ENCODE results near the gene PPP1R3E. TPM values are rescaled to one million over a fixed set of nuclear protein-coding genes. Genes with fewer than 3 reads are reported as not detected.

Gene PPP1R3E
- total and polyA plus RNA-seq, 5 experiments from 2014 or later: 2.6 to 119 (median 3.1) TPM

- peak within 1 kb of the TSS; percentile 97 to 99 (median 99) for H3K27ac Mint-ChIP-seq
- H3K36me3 Mint-ChIP-seq: peaks cover 0 to 38% (median 4%) of the 10 kb centered on the region in 3 donors
- peak within 1 kb of the TSS; percentile 87 to 96 (median 92) for H3K4me3 Mint-ChIP-seq
- peaks cover 18 to 32% (median 30%) of the 10 kb centered on the region in 4 donors for H3K4me1 Mint-ChIP-seq
- POLR2A ChIA-PET: interaction anchor here (0.6 to 9.7 kb wide), 34 partner anchors 8 to 1884 kb away, joined by 3 to 376 read pairs (median 5); partner anchors contain the start of genes ACIN1, BCL2L2, C14orf119 and DCAF11
- ATAC-seq: peak; percentile 89
- DNase-seq: peak; percentile 91 to 99 (median 98)
- peaks cover 0 to 5% (median 0%) of the 10 kb centered on the region in 9 donors for H3K9me3 Mint-ChIP-seq
- no peaks in the 10 kb centered on the region for H3K27me3 Mint-ChIP-seq
Measured at GRCh38 chr14:23320584-23321571, 18.2 kb upstream of the PPP1R3E start, which contains the start of gene PABPN1. TSS of gene PABPN1 (plus strand) at chr14:23321457. CDS start at chr14:23321470, 13 bp downstream.

DNA sequence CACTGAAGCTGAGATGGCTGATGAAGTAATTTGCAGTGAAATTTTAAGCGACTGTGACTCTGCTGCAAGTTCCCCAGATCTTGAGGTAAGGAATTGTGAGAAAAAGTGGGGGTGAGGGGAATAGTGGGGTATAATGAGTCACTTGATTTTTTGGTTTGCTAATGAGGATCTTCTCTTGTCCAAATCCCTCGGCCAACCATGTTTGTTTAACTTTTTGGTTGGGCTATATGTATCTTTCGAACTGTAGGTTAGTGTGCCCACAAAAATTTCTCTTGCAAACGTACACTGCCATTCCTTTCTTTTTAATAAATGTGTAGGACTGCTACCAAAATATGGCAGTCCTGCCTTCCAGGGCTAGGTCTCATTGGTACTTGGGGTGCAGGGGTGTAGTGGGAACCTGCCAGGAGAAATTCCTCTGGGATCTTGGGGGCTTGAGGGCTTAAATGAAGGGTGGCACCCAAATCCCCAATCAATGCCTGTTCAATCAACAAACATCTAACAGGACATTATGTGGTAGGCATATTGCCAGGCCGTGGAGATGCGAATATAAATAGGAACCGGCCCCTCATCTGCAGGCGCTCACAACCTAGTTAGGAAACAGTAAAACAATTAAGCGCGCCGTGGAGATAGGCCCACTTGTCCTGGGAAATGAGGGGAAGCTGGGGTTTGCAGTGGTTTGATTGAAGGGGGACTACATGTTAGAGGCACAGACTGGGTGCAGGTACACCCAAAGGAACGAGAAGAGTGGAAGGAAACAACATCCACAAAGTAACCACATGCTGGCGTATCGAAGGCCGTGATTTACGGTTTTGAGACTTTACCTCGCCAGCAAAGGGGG lies 17.3 kb upstream of the PPP1R3E start:
- H3K4me1 Mint-ChIP-seq: peaks cover 18 to 32% (median 30%) of the 10 kb centered on the region in 4 donors
- peaks cover 0 to 28% (median 3%) of the 10 kb centered on the region in 3 donors for H3K36me3 Mint-ChIP-seq
- ATAC-seq (no peak), DNase-seq (no peak)
- peak overlapping the region; percentile 97 to 99 (median 99) for H3K27ac Mint-ChIP-seq
- peaks cover 0 to 5% (median 0%) of the 10 kb centered on the region in 9 donors for H3K9me3 Mint-ChIP-seq
- no peaks in the 10 kb centered on the region for H3K27me3 Mint-ChIP-seq
- peak overlapping the region; percentile 81 to 96 (median 91) for H3K4me3 Mint-ChIP-seq
- POLR2A ChIA-PET: interaction anchor here (1.0 to 9.7 kb wide), 14 partner anchors 9 to 635 kb away, joined by 3 to 376 read pairs (median 12); partner anchors contain the start of genes ACIN1, BCL2L2, C14orf119 and HOMEZ

- POLR2A ChIA-PET: interaction anchor here (9.7 kb wide), 1 partner anchor 11 kb away, joined by 376 read pairs; the partner anchor contains the start of genes BCL2L2 and PPP1R3E
- Mint-ChIP-seq H3K27me3 (no peaks in the 10 kb centered on the region), H3K4me1 (peaks cover 4 to 14% (median 13%) of the 10 kb centered on the region in 4 donors), H3K36me3 (no peaks in the 10 kb centered on the region), H3K4me3 (no peak overlapping the region), H3K9me3 (peaks cover 0 to 5% (median 0%) of the 10 kb centered on the region in 9 donors), H3K27ac (no peak overlapping the region)
- no peak for DNase-seq
- no peak for ATAC-seq
Measured at GRCh38 chr14:23316300-23316699, 13.6 kb upstream of the PPP1R3E start.

- no peak for DNase-seq
- H3K36me3 Mint-ChIP-seq: no peaks in the 10 kb centered on the region
- POLR2A ChIA-PET: interaction anchor here (12.5 kb wide), 1 partner anchor 10 kb away, joined by 376 read pairs; the partner anchor contains the start of gene PABPN1
Measured at GRCh38 chr14:23310546-23310945, 7.9 kb upstream of the PPP1R3E start.

DNA sequence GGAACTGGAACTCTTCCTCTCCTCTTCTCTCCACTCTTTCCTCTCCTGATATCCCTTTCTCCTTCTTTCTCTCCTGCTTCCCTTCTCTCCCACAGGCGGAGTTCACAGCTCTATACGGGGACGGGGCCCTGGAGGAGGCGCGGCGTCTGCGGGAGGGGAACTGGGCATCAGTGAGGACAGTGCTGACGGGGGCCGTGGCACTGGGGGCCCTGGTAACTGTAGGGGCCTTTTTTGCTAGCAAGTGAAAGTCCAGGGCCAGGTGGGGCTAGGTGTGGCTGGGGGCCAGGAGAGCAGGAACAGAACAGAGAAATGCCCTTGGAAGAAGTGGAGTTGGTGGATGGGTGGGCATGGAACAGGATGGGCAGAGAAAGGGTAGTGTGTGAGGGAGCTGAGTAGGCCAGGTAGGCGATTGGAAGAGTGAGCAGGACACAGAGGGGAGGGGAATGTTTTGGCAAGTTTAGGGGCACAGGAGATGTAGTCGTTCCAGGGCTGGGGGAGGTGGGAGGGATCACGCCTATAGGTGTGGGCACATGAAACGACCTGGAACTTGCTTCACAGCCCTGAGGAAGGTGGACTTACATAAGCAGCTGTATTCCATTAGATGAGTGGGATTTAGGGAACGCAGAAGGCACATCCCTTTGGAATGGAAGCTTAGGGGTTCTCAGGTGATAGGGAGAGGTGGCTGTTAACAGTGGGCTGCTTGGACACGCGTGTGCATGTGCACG lies 6.2 kb upstream of the PPP1R3E start:
- H3K4me3 Mint-ChIP-seq: no peak overlapping the region

More at GRCh38 chr14:23310546-23310945, 7.9 kb upstream of the PPP1R3E start:
- Mint-ChIP-seq H3K27ac (no peak overlapping the region), H3K4me3 (no peak overlapping the region), H3K9me3 (no peaks in the 10 kb centered on the region), H3K4me1 (peaks cover 0 to 13% (median 2%) of the 10 kb centered on the region in 4 donors), H3K27me3 (peaks cover 6 to 38% (median 29%) of the 10 kb centered on the region in 5 donors)
- ATAC-seq: no peak

DNA sequence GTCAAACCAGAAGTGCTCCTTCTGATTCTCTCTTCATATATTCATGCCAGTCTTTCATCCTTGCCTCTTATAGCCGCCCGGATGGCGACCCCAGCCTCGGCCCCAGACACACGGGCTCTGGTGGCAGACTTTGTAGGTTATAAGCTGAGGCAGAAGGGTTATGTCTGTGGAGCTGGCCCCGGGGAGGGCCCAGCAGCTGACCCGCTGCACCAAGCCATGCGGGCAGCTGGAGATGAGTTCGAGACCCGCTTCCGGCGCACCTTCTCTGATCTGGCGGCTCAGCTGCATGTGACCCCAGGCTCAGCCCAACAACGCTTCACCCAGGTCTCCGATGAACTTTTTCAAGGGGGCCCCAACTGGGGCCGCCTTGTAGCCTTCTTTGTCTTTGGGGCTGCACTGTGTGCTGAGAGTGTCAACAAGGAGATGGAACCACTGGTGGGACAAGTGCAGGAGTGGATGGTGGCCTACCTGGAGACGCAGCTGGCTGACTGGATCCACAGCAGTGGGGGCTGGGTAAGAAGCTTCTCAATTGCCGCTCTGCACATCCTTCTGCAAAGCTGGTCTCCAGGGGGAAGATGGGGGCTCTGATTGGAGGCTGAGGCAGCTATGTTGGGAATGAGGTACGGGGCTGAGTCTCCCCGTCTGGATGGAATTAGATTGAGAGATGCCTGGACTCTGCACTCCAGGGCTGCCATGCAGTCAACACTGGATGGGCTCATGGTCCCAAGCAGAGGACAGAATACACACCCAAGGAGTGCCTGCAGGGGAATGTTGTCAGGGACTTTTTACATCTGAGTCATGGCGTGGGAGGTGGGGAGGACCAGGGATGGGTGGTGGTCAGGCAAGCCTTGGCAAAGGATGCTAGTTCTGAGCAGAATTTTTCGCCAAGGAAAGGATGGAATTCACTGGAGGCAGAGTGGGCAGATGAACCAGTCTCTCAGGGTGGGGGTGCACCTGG lies 5.3 kb upstream of the PPP1R3E start:
- Mint-ChIP-seq H3K4me3 (peak overlapping the region in 2 of 10 donors; percentile 39 to 75), H3K4me1 (peaks cover 4 to 17% (median 6%) of the 10 kb centered on the region in 4 donors), H3K36me3 (no peaks in the 10 kb centered on the region), H3K27ac (no peak overlapping the region), H3K9me3 (no peaks in the 10 kb centered on the region), H3K27me3 (peaks cover 6 to 42% (median 34%) of the 10 kb centered on the region in 5 donors)
- ATAC-seq: no peak
- no peak for DNase-seq
- POLR2A ChIA-PET: interaction anchor here (12.5 kb wide), 1 partner anchor 12 kb away, joined by 376 read pairs; the partner anchor contains the start of gene PABPN1

More for the DNA sequence above, 6.2 kb upstream of the PPP1R3E start:
- Mint-ChIP-seq H3K4me1 (peaks cover 0 to 14% (median 2%) of the 10 kb centered on the region in 4 donors), H3K27ac (peak overlapping the region in 1 of 10 donors; percentile 38), H3K27me3 (peaks cover 6 to 42% (median 34%) of the 10 kb centered on the region in 5 donors), H3K9me3 (no peaks in the 10 kb centered on the region), H3K36me3 (no peaks in the 10 kb centered on the region)
- ATAC-seq: no peak
- no peak for DNase-seq
- POLR2A ChIA-PET: interaction anchor here (12.5 kb wide), 1 partner anchor 12 kb away, joined by 376 read pairs; the partner anchor contains the start of gene PABPN1

DNA sequence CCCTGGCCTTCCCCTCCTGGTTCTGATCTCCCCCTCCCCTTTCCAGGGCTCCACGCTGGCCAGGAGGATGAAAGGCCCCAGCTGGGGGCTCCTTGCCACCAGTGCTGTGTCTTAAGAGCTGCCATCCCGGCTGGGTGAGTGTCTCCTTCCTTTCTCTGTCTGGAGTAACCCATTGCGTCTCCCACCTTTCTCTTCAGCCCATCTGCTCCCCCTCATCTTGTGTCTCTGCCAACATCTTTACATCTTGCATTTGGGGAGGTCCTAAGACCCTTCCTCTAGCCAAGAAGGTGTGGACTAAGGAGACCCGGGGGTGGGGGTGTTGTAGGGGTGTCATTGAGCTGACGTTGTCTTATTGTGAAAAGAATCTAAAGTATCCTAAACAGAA lies 4.5 kb upstream of the PPP1R3E start:
- Mint-ChIP-seq H3K36me3 (no peaks in the 10 kb centered on the region), H3K27ac (peak overlapping the region in 2 of 10 donors; percentile 23 to 51), H3K4me3 (peak overlapping the region in 1 of 10 donors; percentile 75), H3K9me3 (no peaks in the 10 kb centered on the region), H3K27me3 (peaks cover 6 to 42% (median 34%) of the 10 kb centered on the region in 5 donors), H3K4me1 (peaks cover 8 to 22% (median 11%) of the 10 kb centered on the region in 4 donors)
- POLR2A ChIA-PET: interaction anchor here (12.5 kb wide), 1 partner anchor 13 kb away, joined by 376 read pairs; the partner anchor contains the start of gene PABPN1
- DNase-seq (no peak), ATAC-seq (no peak)

DNA sequence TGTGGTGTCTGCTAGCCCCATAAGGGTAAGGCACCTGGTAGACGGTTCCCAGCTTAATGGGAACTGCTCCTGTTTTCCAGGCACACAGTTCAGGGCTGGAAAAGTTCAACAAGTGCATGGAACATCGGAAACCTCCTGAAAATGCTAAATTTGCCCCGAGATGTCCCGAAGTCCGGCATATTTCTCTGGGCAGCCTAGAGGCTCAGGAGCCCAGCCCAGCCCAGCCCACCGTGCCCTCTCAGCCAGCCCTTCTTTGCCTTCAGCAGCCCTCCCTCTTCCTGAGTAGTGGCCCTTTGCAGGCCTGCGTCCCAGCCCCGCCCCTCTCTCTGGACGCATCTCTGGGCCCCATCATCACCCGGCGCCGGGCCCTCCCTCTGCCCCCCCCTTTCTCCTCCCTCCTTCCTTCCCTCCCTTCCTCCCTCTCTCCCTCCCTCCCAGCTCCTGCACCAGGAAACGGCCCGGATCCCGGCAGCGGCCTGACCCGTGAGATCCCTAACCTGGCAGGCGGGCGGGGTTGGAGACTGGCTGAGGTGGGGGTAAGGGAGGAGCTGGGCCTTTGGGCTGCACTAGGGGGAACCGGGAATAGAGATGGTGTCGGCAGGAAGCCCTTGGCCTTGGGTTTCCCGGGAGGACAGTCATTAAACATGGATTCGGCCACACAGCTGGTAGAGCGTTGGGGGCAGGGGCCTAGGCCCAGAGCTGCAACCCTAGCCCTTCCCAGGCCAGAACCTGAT lies 3.9 kb upstream of the PPP1R3E start, which contains the start of gene BCL2L2:
TSS of gene BCL2L2 (plus strand) at position 422 of the 734 bp plus-strand sequence. CDS start 935 bp downstream, outside the sequence.
- Mint-ChIP-seq H3K4me1 (peaks cover 8 to 22% (median 11%) of the 10 kb centered on the region in 4 donors), H3K36me3 (no peaks in the 10 kb centered on the region), H3K27ac (peak within 1 kb of the TSS in 3 of 10 donors; percentile 7 to 51 (median 23)), H3K9me3 (no peaks in the 10 kb centered on the region), H3K27me3 (peaks cover 6 to 42% (median 34%) of the 10 kb centered on the region in 5 donors), H3K4me3 (peak within 1 kb of the TSS in 2 of 10 donors; percentile 39 to 75)
- ATAC-seq: no peak
- POLR2A ChIA-PET: interaction anchor here (12.5 kb wide), 1 partner anchor 14 kb away, joined by 376 read pairs; the partner anchor contains the start of gene PABPN1
- DNase-seq: no peak

DNA sequence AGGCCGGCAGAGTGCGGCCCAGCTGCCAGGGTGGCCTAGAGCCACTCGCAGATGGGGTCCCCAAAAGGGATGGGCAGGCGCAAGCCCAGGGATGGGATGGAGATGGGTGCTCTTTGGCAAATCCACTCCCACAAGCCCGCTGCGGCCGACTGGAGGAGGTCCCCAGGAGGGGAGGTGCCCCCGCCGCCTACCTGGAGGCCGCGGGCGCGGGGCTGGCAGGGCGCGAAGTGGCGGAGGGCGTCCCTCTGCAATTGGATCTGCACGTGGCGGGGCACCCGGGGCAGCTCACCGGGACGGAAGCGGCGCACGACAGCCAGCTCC lies 730 bp downstream of the PPP1R3E start:
- DNase-seq: peak in 5 of 10 donors; percentile 58 to 85 (median 74)
- ATAC-seq: peak; percentile 38

More for the DNA sequence above, 730 bp downstream of the PPP1R3E start:
- Mint-ChIP-seq H3K36me3 (peaks cover 0 to 7% (median 0%) of the 10 kb centered on the region in 3 donors), H3K27me3 (peaks cover 0 to 18% (median 14%) of the 10 kb centered on the region in 5 donors), H3K4me1 (peaks cover 11 to 39% (median 32%) of the 10 kb centered on the region in 4 donors), H3K4me3 (peak overlapping the region; percentile 79 to 100 (median 94)), H3K27ac (peak overlapping the region; percentile 68 to 99 (median 94)), H3K9me3 (no peaks in the 10 kb centered on the region)
- POLR2A ChIA-PET: interaction anchor here (1.0 to 12.5 kb wide), 22 partner anchors 8 to 1009 kb away, joined by 3 to 376 read pairs (median 5); partner anchors contain the start of genes ACIN1, C14orf119, CEBPE and DCAF11

All from naive thymus-derived CD8-positive, alpha-beta T cell (primary cell).